Esophagus squamous epithelium (tissue), 4 donors: ENCODE results near the gene PTPRD.

Experiments
- POLR2A ChIP-seq, 4 donors: fragments of 450-650 bp; IDR thresholded peaks; one replicate each; pipeline ENCODE4 v1.6.1; 2017; ENCODE audit warnings: antibody characterized with exemption in 4 of 4, mild to moderate bottlenecking in 4 of 4, moderate library complexity in 3 of 4
- TF ChIP-seq, protein P1 (sequence below), 6 experiments: fragments of 450-650 bp in 4 of 6; fragments of 200-600 bp in 2 of 6; sonication (generic) in 2 of 6; IDR thresholded peaks; one replicate each; pipeline ENCODE4 v1.5.1; 2016 to 2019; ENCODE audit warnings: antibody characterized with exemption in 6 of 6, mild to moderate bottlenecking in 4 of 6, moderate library complexity in 4 of 6

DNA sequence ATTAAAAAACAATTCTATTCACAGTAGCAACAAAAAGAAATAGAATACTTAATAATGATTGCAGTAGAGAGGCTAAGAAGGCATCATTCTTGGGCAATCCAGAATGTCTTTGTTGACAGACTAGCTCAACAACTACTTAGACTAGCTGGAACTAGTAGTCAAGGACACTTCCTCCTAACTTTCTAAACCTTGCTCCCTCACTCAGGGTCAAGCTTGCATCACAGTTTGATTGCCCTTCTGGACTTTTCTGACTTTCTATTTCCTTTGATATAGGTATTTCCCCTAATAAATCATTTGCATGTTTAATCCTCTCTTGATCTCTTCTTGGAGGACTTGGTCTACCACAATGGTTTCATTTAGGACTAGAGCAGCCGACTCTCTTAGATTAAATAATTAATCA, 1107.9 kb downstream of the PTPRD start:
- no peak for TF ChIP-seq POLR2A (IDR thresholded peaks at IDR 0.05)
- TF ChIP-seq, protein P1, sequence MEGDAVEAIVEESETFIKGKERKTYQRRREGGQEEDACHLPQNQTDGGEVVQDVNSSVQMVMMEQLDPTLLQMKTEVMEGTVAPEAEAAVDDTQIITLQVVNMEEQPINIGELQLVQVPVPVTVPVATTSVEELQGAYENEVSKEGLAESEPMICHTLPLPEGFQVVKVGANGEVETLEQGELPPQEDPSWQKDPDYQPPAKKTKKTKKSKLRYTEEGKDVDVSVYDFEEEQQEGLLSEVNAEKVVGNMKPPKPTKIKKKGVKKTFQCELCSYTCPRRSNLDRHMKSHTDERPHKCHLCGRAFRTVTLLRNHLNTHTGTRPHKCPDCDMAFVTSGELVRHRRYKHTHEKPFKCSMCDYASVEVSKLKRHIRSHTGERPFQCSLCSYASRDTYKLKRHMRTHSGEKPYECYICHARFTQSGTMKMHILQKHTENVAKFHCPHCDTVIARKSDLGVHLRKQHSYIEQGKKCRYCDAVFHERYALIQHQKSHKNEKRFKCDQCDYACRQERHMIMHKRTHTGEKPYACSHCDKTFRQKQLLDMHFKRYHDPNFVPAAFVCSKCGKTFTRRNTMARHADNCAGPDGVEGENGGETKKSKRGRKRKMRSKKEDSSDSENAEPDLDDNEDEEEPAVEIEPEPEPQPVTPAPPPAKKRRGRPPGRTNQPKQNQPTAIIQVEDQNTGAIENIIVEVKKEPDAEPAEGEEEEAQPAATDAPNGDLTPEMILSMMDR (IDR thresholded peaks at IDR 0.05): no peak
